WERI-Rb-1 (cell line): ENCODE results near the gene MGAT3.

Experiments
- DNase-seq: peaks from one replicate; pipeline ENCODE4 v3.0.0-alpha.2; 2020
- H3K27ac ChIP-seq: fragments of 250-450 bp; sonication (Bioruptor Pico); 2 replicates; pipeline ENCODE4 v1.5.1; 2020; ENCODE audit warnings: mild to moderate bottlenecking, moderate library complexity
- H3K27me3 ChIP-seq: fragments of 250-450 bp; sonication (Bioruptor Pico); 2 replicates; pipeline ENCODE4 v1.5.1; 2021; ENCODE audit warnings: mild to moderate bottlenecking, low read depth, moderate library complexity; ENCODE audit not compliant: insufficient read depth, severe bottlenecking
- H3K36me3 ChIP-seq: fragments of 250-450 bp; sonication (Bioruptor Pico); 2 replicates; pipeline ENCODE4 v1.5.1; 2020; ENCODE audit warnings: mild to moderate bottlenecking, moderate library complexity
- H3K4me3 ChIP-seq: 2 replicates; pipeline ENCODE4 v1.5.1; 2011; ENCODE audit warnings: low read depth, mild to moderate bottlenecking, control low read depth, low read length
- H3K9me3 ChIP-seq: fragments of 250-450 bp; sonication (Bioruptor Pico); 2 replicates; pipeline ENCODE4 v1.5.1; 2021; ENCODE audit warnings: mild to moderate bottlenecking, moderate library complexity; ENCODE audit not compliant: severe bottlenecking
- TF ChIP-seq, protein P1 (sequence below): IDR thresholded peaks from 2 replicates; pipeline ENCODE4 v1.5.1; 2011; ENCODE audit warnings: low read depth, mild to moderate bottlenecking, control low read depth, inconsistent platforms, low read length

MGAT3 gene

DNA sequence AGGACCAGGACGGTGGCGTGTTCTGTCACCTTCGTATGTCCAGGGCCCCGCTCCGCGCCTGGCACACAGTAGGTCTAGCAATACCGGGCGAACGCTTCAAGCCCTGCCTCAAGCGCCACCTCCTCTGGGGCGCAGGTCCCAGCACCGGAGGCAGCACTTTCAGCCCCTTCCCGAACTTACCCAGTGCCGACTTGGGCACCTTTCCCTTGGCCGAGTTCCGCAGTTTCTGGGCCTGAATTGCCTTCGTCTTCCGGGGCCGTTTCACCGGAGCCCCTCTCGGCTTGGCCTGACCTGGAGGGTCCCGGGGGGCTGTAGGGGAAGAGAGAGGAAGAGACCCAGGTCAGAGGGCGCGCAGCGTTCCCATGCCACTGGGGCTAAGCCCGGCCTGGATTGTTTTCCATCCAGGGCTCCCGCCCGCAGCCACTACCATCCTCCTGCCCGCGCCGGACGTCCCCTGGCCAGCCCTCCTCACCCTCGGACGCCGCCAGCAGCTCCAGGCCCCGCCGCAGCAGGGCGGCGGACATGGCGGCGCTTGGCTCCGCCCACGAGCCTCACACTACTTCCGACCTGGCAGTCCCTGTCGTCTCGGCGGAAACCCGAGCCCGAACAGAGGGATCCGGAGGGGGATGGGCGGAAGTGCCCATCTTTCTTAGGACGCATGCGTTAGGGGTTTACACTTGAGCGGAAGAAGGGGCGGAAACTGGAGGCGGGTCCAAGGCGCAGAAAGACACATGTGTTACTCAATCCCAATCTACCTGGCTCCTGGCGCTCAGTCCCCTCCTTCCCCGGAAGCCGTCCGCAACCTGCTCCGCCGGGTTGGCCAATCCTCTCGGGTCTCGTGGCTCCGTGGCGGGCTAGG is 75.6 kb downstream of the MGAT3 start, which contains the start of gene RPS19BP1:
TSS of gene RPS19BP1 (minus strand) at position 534 of the 859 bp plus-strand sequence. CDS start at position 524, 10 bp downstream.
- Histone ChIP-seq H3K27ac (peak within 1 kb of the TSS; percentile 87), H3K27me3 (no peaks in the 10 kb centered on the region), H3K36me3 (peaks cover 34% of the 10 kb centered on the region), H3K4me3 (peak within 1 kb of the TSS; percentile 91), H3K9me3 (no peaks in the 10 kb centered on the region)
- TF ChIP-seq, protein P1, sequence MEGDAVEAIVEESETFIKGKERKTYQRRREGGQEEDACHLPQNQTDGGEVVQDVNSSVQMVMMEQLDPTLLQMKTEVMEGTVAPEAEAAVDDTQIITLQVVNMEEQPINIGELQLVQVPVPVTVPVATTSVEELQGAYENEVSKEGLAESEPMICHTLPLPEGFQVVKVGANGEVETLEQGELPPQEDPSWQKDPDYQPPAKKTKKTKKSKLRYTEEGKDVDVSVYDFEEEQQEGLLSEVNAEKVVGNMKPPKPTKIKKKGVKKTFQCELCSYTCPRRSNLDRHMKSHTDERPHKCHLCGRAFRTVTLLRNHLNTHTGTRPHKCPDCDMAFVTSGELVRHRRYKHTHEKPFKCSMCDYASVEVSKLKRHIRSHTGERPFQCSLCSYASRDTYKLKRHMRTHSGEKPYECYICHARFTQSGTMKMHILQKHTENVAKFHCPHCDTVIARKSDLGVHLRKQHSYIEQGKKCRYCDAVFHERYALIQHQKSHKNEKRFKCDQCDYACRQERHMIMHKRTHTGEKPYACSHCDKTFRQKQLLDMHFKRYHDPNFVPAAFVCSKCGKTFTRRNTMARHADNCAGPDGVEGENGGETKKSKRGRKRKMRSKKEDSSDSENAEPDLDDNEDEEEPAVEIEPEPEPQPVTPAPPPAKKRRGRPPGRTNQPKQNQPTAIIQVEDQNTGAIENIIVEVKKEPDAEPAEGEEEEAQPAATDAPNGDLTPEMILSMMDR: no peak
- peak; percentile 99 for DNase-seq

DNA sequence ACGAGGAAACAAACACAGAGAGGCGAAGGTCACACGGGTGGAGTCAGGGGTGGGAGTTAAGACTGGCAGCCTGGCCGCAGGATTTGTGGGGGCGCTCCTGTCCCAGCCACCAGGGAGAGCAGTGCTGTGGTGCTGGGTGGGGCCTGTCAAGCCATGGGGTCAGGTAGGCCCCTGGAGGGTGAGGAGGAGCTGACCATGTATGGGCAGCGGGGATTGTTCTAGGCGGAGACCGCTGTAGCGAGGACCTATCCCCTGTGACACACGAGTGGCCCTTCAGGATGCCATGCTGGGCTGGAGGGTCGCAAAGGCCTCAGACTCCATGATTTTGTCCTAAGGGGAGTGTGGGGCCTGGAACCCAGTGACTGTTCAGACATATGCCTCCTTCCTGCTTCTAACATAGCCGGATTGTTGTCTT is 77.3 kb downstream of the MGAT3 start:
- Histone ChIP-seq H3K27me3 (no peaks in the 10 kb centered on the region), H3K36me3 (peaks cover 22% of the 10 kb centered on the region), H3K9me3 (no peaks in the 10 kb centered on the region), H3K27ac (no peak overlapping the region), H3K4me3 (no peak overlapping the region)
- TF ChIP-seq, protein P1: 0 out of 2 replicates have a peak, but pooled peaks have one; percentile 3
- no peak for DNase-seq

DNA sequence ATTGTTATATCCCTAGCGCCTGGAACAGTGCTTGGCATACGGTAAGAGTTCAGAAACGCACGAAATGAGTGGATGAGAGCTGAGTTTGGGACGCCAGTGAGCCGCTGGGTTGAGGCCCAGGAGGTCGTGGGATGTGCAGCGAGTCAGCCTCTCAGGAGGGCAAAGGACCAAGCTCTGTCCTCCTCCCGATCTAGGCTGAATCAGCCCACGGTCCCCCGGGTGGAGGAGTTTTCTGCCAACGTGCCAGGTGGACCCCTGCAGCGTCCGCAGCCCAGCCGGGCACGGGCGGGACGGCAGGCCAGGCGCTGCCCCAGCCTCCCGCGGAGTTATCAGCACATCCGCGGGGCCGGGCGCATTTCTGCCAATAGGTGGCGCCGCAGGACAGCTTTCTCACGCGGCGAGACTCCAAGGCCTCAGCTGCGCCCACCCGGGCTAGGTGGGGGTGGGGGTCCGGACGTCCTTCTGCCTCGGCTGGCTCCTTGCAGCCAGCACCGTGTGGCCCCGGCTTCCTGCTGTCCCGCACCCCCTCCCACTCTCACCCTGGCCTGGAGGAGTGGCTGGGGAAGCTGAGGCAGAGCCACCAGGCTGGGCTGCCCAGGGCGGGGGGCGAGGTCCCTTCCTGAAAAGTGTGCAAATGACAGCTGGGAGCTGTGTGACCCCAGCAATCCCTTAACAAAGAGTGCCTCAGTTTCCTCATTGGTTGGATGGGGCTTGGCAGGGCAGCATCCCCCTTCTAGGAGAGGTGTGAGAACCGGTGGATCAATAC is 78.0 kb downstream of the MGAT3 start:
- H3K9me3 ChIP-seq: no peaks in the 10 kb centered on the region
- peaks cover 15% of the 10 kb centered on the region for H3K36me3 ChIP-seq
- TF ChIP-seq, protein P1: peak; percentile 88
- H3K27ac ChIP-seq: peak overlapping the region; percentile 28
- H3K27me3 ChIP-seq: no peaks in the 10 kb centered on the region
- DNase-seq: peak; percentile 88
- peak overlapping the region; percentile 50 for H3K4me3 ChIP-seq

DNA sequence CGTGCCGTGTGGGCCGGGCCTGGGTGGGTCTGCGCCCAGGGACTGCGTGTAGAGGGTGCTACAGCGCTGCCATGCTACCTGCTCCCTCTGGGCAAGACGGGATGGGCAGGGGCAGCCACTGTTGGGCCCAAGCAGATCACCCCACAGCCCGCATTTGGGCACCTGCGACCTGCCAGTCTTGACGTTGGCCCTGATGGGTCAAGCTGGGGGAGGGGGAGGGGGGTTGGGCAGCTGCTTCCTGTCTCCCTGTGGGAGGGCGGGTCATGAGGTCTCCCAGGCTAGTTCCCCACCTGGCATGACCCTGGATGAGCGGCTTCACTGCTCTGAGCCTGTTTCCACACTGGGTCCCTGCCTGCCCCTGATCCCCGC is 78.5 kb downstream of the MGAT3 start:
- peak overlapping the region; percentile 50 for H3K4me3 ChIP-seq
- TF ChIP-seq, protein P1: peak; percentile 28; the same call in 1 of the 2 replicates
- no peaks in the 10 kb centered on the region for H3K9me3 ChIP-seq
- H3K27ac ChIP-seq: peak overlapping the region; percentile 41
- no peaks in the 10 kb centered on the region for H3K27me3 ChIP-seq
- peaks cover 9% of the 10 kb centered on the region for H3K36me3 ChIP-seq
- DNase-seq: peak; percentile 81

DNA sequence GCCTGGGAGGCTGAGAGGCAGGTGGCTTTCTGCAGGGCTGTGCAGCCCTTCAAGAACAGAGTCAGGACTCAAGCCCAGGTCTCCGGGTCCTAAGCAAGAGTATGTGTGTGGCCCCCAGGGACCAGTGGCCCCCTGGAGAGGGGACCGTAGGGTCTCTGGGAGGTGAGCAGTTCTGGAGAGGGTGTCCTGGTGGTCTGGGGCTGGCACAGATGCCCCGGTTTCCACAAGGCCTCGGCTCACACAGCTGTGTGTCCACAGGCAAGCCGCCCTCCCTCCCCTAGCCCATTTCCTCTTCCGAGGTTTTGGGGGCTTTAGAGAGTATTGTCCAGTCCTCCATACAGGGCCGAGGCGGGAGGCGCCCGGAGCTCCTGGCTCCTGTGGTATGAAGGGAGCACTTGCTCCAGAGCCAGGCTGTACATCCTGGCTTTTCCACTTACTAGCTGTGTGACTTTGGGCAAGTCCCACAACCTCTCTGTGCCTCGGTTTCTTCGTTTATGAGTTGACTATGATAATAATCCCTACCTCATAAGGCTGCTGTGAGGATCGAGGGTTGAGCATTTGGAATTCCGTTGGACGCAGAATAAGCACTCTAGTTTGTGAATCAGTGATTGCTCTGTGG is 79.1 kb downstream of the MGAT3 start:
- Histone ChIP-seq H3K27me3 (no peaks in the 10 kb centered on the region), H3K27ac (peak overlapping the region; percentile 41), H3K9me3 (no peaks in the 10 kb centered on the region), H3K36me3 (peaks cover 6% of the 10 kb centered on the region), H3K4me3 (peak overlapping the region; percentile 50; the same call in 1 of the 2 replicates)
- TF ChIP-seq, protein P1: no peak
- no peak for DNase-seq
